ENCODE data around the gene MMS19.

DNA sequence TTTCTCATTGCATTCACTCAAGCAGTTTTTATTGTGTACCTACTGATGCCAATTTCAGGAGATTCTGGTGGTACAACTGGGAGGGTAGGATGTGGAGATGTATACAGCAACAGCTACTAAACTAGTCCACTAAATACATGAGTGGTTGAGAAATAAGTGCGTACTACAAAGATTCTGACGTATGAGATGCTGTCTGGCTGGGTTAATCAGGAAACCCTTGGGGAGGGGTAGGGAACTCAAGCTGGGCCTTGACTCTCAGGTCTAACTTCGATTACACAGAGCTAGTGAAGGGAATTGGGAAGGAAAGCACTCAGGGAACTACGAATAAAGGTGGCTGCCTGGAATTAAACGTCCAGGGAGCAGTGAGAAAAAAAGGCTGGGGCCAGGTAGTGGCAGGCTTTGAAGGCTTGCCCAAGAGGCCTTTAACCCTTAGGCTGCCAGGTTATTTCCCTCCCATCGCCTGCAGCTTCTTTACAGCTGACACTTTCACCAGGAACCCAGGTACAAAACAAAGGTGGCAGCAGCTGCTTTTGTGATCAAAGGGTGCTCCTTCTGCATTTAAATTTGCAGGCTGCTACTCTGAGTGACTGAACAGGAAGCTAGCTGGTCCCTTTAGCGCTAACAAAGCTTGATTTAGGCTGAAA lies 3.2 kb downstream of the MMS19 start:
- TF ChIP-seq, protein P1, sequence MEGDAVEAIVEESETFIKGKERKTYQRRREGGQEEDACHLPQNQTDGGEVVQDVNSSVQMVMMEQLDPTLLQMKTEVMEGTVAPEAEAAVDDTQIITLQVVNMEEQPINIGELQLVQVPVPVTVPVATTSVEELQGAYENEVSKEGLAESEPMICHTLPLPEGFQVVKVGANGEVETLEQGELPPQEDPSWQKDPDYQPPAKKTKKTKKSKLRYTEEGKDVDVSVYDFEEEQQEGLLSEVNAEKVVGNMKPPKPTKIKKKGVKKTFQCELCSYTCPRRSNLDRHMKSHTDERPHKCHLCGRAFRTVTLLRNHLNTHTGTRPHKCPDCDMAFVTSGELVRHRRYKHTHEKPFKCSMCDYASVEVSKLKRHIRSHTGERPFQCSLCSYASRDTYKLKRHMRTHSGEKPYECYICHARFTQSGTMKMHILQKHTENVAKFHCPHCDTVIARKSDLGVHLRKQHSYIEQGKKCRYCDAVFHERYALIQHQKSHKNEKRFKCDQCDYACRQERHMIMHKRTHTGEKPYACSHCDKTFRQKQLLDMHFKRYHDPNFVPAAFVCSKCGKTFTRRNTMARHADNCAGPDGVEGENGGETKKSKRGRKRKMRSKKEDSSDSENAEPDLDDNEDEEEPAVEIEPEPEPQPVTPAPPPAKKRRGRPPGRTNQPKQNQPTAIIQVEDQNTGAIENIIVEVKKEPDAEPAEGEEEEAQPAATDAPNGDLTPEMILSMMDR (IDR thresholded peaks at IDR 0.05): no peak
- TF ChIP-seq POLR2A (IDR thresholded peaks at IDR 0.05): no peak
